ENCODE data around the gene RDH14.

- TF ChIP-seq CTCF (IDR thresholded peaks at IDR 0.05; ENCODE audit: low read depth, low read length, poor library complexity, severe bottlenecking), result no peak
- TF ChIP-seq EZH2phosphoT487 (IDR thresholded peaks at IDR 0.05; ENCODE audit: borderline replicate concordance, low read length), result no peak
These were observed 34.6 kb downstream of the RDH14 start for GRCh38 chr2:18525852-18526251.

All from DOHH2 (cell line).